ENCODE measurements around the gene BOD1. TPM values are rescaled to one million over a fixed set of nuclear protein-coding genes. Genes with fewer than 3 reads are reported as not detected.
A peak's percentile ranks its signal among the peaks of the same experiment; 100 is the strongest.

The BOD1 gene
- total and polyA plus RNA-seq, 2 of the 8 experiments (the other 6 are each of a cell fraction or from before 2014, with no cell fraction given): 107 to 149 TPM

DNA sequence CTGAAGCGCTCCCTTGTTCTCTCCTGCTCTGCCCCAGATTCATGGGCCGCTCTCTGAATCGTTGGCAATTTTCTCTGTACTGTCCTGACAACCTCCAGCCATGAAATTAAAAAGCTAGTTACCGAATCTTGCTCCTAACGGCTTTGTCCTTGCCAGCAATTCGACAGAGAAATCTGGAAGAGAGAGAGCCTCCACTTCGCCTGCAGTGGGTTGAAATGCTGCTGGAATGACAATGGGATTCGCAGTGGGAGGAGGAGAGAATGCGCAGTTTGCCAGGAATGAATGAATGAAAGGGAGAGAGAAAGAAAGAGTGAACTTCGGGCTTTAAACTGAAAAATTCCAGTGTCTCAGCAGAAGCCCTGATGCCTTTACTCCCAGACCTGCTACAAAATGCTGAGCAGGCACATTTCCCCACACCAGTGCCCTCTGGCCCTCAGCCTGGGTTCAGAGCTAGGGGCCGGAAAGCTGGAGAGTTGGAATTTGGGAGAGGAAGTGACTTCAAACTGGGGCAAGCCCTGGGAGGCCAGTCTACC is 11.5 kb upstream of the BOD1 start (continued):
- TF ChIP-seq CHD7 (IDR thresholded peaks at IDR 0.05; ENCODE audit: insufficient replicate concordance, low read length) (no peak), NRF1 (IDR thresholded peaks at IDR 0.05; ENCODE audit: low read depth, low read length) (no peak), SP1 (IDR thresholded peaks at IDR 0.05; ENCODE audit: low read depth, low read length) (0 out of 2 replicates have a peak, but pooled peaks have one; percentile 5), MAX (IDR thresholded peaks at IDR 0.05) (no peak), ASH2L (IDR thresholded peaks at IDR 0.05; ENCODE audit: low read length) (peak; percentile 68), TCF12 (IDR thresholded peaks at IDR 0.05; ENCODE audit: low read depth, low read length) (peak; percentile 40; the same call in 1 of the 2 replicates), NANOG (IDR thresholded peaks at IDR 0.05; ENCODE audit: insufficient read depth, low read depth, low read length, poor library complexity, severe bottlenecking) (no peak), EP300 (IDR thresholded peaks at IDR 0.05; ENCODE audit: borderline replicate concordance in 1 of 2, low read depth in 2 of 2, low read length in 2 of 2) (no peak), HDAC6 (IDR thresholded peaks at IDR 0.05; ENCODE audit: low read depth, low read length) (no peak), GABPA (IDR thresholded peaks at IDR 0.05; ENCODE audit: borderline replicate concordance, insufficient read depth, low read length) (no peak), GTF2F1 (IDR thresholded peaks at IDR 0.05; ENCODE audit: borderline replicate concordance, low read depth, low read length) (no peak)

Data from H1 (cell line).